ENCODE results near the gene ARPIN.

- TF ChIP-seq ZNF232 (CRISPR knock-in tag; IDR thresholded peaks at IDR 0.05) = no peak
- TF ChIP-seq, protein P1, sequence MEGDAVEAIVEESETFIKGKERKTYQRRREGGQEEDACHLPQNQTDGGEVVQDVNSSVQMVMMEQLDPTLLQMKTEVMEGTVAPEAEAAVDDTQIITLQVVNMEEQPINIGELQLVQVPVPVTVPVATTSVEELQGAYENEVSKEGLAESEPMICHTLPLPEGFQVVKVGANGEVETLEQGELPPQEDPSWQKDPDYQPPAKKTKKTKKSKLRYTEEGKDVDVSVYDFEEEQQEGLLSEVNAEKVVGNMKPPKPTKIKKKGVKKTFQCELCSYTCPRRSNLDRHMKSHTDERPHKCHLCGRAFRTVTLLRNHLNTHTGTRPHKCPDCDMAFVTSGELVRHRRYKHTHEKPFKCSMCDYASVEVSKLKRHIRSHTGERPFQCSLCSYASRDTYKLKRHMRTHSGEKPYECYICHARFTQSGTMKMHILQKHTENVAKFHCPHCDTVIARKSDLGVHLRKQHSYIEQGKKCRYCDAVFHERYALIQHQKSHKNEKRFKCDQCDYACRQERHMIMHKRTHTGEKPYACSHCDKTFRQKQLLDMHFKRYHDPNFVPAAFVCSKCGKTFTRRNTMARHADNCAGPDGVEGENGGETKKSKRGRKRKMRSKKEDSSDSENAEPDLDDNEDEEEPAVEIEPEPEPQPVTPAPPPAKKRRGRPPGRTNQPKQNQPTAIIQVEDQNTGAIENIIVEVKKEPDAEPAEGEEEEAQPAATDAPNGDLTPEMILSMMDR (IDR thresholded peaks at IDR 0.05 in 2 of 3, conservative IDR thresholded peaks at IDR 0.05 in 1 of 3; ENCODE audit: insufficient read depth in 2 of 3, low read depth in 1 of 3, low read length in 3 of 3) = no peak
- no peak for TF ChIP-seq KDM1A (IDR thresholded peaks at IDR 0.05)
- no peak for TF ChIP-seq TAF1 (IDR thresholded peaks at IDR 0.05; ENCODE audit: control insufficient read depth, extremely low read depth, insufficient read depth, low read length, severe bottlenecking)
- TF ChIP-seq, protein P2, sequence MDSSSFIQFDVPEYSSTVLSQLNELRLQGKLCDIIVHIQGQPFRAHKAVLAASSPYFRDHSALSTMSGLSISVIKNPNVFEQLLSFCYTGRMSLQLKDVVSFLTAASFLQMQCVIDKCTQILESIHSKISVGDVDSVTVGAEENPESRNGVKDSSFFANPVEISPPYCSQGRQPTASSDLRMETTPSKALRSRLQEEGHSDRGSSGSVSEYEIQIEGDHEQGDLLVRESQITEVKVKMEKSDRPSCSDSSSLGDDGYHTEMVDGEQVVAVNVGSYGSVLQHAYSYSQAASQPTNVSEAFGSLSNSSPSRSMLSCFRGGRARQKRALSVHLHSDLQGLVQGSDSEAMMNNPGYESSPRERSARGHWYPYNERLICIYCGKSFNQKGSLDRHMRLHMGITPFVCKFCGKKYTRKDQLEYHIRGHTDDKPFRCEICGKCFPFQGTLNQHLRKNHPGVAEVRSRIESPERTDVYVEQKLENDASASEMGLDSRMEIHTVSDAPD (CRISPR knock-in tag; IDR thresholded peaks at IDR 0.05) = no peak
- no peak for TF ChIP-seq CBFB (CRISPR knock-in tag; IDR thresholded peaks at IDR 0.05)
These were observed 32.0 kb downstream of the ARPIN start for GRCh38 chr15:89880727-89881126.
